ENCODE data around the gene SPDYE5.
A peak's percentile ranks its signal among the peaks of the same experiment; 100 is the strongest.
"Not testable (repeated sequence)": the region's sequence is repeated elsewhere in the genome, so short reads cannot be mapped to it uniquely, and the experiment has no call there.

The SPDYE5 gene, protein sequence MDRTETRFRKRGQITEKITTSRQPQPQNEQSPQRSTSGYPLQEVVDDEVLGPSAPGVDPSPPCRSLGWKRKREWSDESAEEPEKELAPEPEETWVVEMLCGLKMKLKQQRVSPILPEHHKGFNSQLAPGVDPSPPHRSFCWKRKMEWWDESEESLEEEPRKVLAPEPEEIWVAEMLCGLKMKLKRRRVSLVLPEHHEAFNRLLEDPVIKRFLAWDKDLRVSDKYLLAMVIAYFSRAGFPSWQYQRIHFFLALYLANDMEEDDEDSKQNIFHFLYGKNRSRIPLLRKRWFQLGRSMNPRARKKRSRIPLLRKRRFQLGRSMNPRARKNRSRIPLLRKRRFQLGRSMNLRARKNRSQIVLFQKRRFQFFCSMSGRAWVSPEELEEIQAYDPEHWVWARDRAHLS

DNA sequence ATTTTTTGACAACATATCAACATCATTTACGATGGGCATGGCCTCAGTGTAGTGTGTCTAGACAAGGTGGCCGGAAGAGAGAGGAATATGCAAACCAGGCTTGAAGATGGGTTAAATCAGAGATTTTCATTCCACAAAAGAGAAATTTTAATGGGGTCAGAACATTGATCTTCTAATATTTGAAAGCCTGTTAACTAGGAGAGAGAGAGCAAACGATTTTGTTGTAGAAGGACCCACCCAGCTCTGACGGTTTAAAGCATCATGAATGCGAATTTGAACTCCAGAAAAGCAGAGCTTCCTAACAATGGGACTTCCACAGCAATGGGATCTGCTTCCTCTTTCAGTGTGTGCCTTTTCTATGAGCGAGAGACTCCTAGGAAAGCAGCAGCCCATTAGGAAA lies at the start of gene SPDYE5:
SPDYE5 (plus strand) TSS at position 301 of the 400 bp plus-strand sequence. CDS start 1,728 bp downstream, outside the sequence.
- DNase-seq (ENCODE audit: low read depth in 2 of 2), result not testable (repeated sequence)

GRCh38 chr7:75442465-75443111 lies 49.5 kb upstream of the SPDYE5 start:
- DNase-seq (ENCODE audit: low read depth in 2 of 2), result peak in 1 of 2 donors; percentile 31

- DNase-seq (ENCODE audit: low read depth in 2 of 2), result not testable (repeated sequence)
Observed at GRCh38 chr7:75449946-75450345, 42.2 kb upstream of the SPDYE5 start.

DNA sequence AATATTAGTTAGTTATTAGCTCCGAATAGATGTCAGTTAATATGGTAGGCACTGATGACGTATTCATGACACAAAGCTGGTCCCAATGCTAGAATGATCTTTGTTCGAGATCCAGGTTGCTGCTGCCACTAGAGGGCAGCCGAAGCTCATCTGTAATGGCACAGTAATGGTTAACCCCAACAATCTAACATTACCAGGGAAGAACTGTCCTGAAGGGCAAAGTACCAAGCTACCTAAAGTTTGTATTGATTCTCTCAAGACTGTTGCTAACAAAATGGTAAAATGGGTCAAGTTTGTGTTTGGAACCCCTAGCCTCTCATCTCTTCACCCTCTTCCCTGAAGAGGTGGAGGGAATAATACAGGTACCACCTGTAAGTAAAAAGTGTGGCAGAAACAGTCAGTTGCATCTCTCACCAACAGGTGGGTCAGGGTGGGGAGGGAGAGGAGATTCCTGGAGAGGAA lies 39.6 kb upstream of the SPDYE5 start:
- DNase-seq (ENCODE audit: low read depth in 2 of 2), result not testable (repeated sequence)

DNA sequence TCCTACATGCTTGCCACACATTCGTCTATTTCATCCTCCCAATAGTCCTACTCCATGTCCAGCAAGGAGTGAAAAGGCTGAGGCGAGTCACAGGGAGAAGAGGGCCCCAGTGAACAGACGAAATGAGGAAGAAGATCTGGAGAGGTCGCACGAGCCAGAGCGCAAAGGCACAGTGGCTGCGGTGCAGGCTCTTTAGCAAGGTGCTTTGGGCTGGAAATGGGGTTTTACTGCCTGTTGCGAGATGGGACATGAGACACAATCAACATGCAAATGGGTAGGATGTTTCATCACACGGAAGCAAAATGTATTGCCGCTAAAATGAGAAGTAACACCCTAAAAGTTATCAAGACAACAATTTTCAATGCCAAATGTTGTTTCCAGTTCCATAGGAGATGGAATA lies 35.7 kb upstream of the SPDYE5 start:
- DNase-seq (ENCODE audit: low read depth in 2 of 2), result not testable (repeated sequence)

- DNase-seq (ENCODE audit: low read depth in 2 of 2), result not testable (repeated sequence)
Observed at GRCh38 chr7:75458034-75458433, 34.1 kb upstream of the SPDYE5 start.

- not testable (repeated sequence) for DNase-seq (ENCODE audit: low read depth in 2 of 2)
Observed at GRCh38 chr7:75460541-75460940, 31.6 kb upstream of the SPDYE5 start.

GRCh38 chr7:75470166-75470565 lies 22.0 kb upstream of the SPDYE5 start:
- DNase-seq (ENCODE audit: low read depth in 2 of 2), result not testable (repeated sequence)

DNA sequence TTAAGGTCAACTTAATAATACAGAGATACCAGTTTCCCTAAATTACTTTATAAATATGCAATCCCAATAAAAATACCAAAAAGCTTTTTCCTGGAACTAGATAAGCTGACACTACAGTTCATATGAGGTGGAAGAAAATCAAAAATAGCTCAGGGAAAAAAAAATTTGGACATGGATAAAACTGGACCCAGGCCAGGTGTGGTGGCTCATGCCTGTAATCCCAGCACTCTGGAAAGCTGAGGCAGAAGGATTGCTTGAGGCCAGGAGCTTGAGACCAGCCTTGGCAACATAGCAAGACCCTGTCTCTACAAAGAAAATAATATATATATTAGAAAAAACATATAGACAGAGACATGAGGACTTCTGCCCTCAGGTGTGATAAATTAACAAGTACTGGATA lies 14.7 kb upstream of the SPDYE5 start:
- not testable (repeated sequence) for DNase-seq (ENCODE audit: low read depth in 2 of 2)

GRCh38 chr7:75480313-75480712 lies 11.8 kb upstream of the SPDYE5 start:
- DNase-seq (ENCODE audit: low read depth in 2 of 2), result not testable (repeated sequence)

DNA sequence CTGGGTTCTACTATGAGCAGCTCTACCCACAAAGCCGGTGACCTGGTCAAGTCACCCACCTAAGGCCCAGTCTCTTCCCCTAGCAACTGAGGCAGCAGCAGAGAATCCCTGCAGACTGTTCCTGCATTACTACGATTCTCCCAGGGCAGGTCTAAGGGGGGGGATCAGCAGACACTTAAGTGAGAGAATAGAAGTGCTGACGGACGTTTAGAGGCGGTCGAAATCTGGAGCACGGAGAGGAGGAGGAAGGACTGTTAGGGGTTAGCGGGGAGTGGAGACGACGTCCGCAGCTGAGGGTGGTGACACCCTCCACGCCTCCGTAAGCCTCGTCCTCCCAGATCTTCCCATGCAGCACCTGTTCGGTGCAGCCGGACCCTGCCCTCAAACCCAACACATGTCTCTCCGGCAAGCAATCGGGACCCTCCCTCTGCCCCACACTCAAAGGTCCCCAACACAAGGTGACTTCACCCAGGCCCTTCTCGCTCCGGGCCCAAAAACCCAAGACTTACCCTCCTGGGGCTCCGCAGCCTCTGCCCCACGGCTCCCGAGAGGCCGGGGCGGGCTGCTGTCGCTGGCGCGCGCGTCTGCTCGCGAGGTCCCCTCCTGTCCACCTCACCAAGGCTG lies 6.7 kb upstream of the SPDYE5 start:
- not testable (repeated sequence) for DNase-seq (ENCODE audit: low read depth in 2 of 2)

GRCh38 chr7:75485979-75486643 lies 6.0 kb upstream of the SPDYE5 start, which contains the start of gene POM121C:
Gene POM121C, minus strand, starts transcription at chr7:75486299. Its CDS starts 44,803 bp downstream, at chr7:75441496.
- DNase-seq (ENCODE audit: low read depth in 2 of 2), result peak; percentile 76 to 78

DNA sequence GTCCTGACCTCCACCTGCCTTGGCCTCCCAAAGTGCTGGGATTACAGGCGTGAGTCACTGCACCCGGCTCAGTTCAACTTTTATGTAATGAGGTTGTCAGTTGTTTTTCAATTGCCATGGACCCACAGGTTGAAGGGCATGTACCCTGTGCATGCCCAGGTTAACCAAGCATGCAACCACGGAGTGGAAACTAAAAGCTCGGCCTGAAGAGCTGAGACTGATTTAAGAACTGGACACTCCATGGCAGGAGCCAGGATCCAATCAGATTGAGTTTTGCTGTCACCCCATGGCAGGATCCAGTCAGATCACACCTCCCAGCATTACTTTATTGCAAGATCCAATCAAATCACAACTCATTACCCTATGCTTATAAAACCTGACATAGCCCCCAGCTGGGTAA lies 16.9 kb downstream of the SPDYE5 start:
- not testable (repeated sequence) for DNase-seq (ENCODE audit: low read depth in 2 of 2)

DNA sequence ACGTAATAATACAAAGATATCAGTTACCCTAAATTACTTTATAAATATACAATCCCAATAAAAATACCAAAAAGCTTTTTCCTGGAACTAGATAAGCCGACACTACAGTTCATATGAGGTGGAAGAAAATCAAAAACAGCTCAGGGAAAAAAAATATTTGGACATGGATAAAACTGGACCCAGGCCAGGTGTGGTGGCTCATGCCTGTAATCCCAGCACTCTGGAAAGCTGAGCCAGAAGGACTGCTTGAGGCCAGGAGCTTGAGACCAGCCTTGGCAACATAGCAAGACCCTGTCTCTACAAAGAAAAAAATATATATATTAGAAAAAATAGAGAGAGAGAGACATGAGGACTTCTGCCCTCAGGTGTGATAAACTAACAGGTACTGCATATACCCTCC lies 26.7 kb downstream of the SPDYE5 start:
- DNase-seq (ENCODE audit: low read depth in 2 of 2), result not testable (repeated sequence)

GRCh38 chr7:75521727-75522126 lies 29.6 kb downstream of the SPDYE5 start:
- not testable (repeated sequence) for DNase-seq (ENCODE audit: low read depth in 2 of 2)

- not testable (repeated sequence) for DNase-seq (ENCODE audit: low read depth in 2 of 2)
Observed at GRCh38 chr7:75527224-75527722, 35.2 kb downstream of the SPDYE5 start.

- no peak for DNase-seq (ENCODE audit: low read depth in 2 of 2)
Observed at GRCh38 chr7:75531359-75531821, 39.3 kb downstream of the SPDYE5 start.

- DNase-seq (ENCODE audit: low read depth in 2 of 2), result no peak
Observed at GRCh38 chr7:75532639-75533038, 40.5 kb downstream of the SPDYE5 start.

DNA sequence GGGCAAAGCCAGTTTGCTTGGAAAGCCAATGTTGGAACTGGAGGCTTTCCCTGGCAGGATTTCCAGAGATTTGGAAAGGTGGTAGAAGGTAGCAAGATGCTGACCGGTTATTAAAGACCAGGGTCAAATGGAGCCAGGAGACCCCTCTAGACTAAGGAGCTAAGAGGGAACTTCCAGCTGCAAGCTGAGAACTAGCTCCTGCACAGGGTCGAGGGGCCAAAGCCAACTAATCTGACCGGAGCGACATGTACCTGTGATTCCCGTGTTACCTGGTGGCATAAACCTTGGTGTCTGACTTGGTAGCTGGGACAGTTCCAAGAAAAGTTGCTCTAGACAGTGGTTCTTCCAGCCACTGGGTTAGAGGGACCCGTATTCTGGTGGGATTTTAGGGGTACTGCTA lies 41.8 kb downstream of the SPDYE5 start:
- DNase-seq (ENCODE audit: low read depth in 2 of 2), result no peak

DNA sequence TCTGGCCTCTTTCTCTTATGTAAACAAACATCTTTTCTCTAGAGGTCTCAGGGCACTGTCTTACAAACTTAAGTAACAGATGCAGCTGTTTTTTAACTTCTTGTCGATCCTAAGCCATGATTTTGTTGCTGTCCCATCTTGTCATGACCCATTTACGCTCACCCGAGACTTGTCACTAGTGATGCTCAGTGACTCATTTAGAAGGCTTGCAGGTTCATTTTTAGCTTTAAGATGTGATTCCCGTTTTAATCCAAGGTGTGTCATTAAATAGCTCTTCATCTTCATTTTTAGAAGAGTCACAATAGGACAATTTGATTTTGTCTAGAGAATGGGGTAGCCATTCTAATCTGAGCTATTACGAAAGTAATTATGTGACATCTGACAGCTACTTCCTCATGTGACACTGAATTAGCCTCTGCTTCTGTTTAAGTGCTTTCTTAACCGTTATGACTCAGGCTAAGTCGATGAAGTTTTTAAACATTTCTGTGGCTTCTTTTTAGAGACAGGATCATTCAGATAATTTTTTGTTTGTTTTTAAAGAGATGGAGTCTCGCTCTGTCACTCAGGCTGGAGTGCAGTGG lies 42.7 kb downstream of the SPDYE5 start:
- no peak for DNase-seq (ENCODE audit: low read depth in 2 of 2)

GRCh38 chr7:75536491-75536890 lies 44.4 kb downstream of the SPDYE5 start:
- no peak for DNase-seq (ENCODE audit: low read depth in 2 of 2)

All from stimulated activated CD8-positive, alpha-beta memory T cell treated with anti-CD3 and anti-CD28 coated beads, Interleukin-15, amount 100 ng/mL, for 4 hours (primary cell).